Tibial artery (tissue), 4 donors: ENCODE data around the gene C20orf202.
"Not testable (repeated sequence)": the region's sequence is repeated elsewhere in the genome, so short reads cannot be mapped to it uniquely, and the experiment has no call there.

Experiments
- DNase-seq, 2 donors: peaks; one replicate each; pipeline ENCODE4 v3.0.0-alpha.2; 2019
- H3K27ac ChIP-seq, 2 donors: fragments of 200-600 bp; sonication (generic) in 1 of 2; 1 replicate in 1 of 2; 2 replicates in 1 of 2; pipeline ENCODE4 v1.5.1; 2018 to 2019; ENCODE audit warnings: mild to moderate bottlenecking in 1 of 2
- H3K27me3 ChIP-seq, 2 donors: fragments of 200-600 bp; sonication (generic) in 1 of 2; one replicate each; pipeline versions ENCODE4 v1.5.1 to v1.6.0; 2016 to 2019
- H3K36me3 ChIP-seq, 3 donors: fragments of 200-600 bp; sonication (generic) in 2 of 3; one replicate each; pipeline ENCODE4 v1.5.1; 2016 to 2019; ENCODE audit warnings: mild to moderate bottlenecking in 2 of 3
- H3K4me1 ChIP-seq, 4 donors: fragments of 200-600 bp; sonication (generic) in 2 of 4; 1 replicate in 3 of 4; 2 replicates in 1 of 4; pipeline ENCODE4 v1.5.1; 2016 to 2019
- H3K4me3 ChIP-seq, 2 donors: fragments of 200-600 bp; sonication (generic) in 1 of 2; 1 replicate in 1 of 2; 2 replicates in 1 of 2; pipeline ENCODE4 v1.5.1; 2018 to 2019; ENCODE audit warnings: mild to moderate bottlenecking in 2 of 2
- H3K9me3 ChIP-seq, 3 donors: fragments of 200-600 bp; sonication (generic) in 1 of 3; one replicate each; pipeline ENCODE4 v1.5.1; 2016 to 2019
- intact Hi-C: fragments of 100-400 bp; cut with DNase I; formaldehyde crosslinking; loops from one replicate; pipeline ENCODE4 v1.15.0; 2023; ENCODE audit warnings: low total_unique reads
- TF ChIP-seq, protein P1 (sequence below), 2 experiments: fragments of 200-600 bp in 1 of 2; fragments of 450-650 bp in 1 of 2; IDR thresholded peaks; one replicate each; pipeline ENCODE4 v1.5.1; 2017 to 2019; ENCODE audit warnings: antibody characterized with exemption in 2 of 2, mild to moderate bottlenecking in 1 of 2, moderate library complexity in 1 of 2

C20orf202 gene

DNA sequence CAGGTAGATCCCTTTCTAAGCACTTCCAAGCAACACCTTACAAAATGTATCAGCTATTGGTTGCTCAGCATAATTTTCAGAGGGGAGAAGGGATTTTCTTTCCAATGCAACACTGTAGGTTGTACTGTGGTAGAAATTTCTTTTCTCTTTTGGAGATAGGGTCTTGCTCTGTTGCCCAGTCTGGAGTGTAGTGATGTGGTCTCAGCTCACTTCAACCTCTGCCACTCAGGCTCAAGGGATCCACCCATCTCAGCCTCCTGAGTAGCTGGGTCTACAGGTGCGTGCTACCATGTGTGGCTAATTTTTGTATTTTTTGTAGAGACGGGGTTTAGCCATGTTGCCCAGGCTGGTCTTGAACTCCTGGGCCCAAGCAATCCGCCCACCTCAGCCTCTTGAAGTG lies 38.8 kb downstream of the C20orf202 start:
- TF ChIP-seq, protein P1, sequence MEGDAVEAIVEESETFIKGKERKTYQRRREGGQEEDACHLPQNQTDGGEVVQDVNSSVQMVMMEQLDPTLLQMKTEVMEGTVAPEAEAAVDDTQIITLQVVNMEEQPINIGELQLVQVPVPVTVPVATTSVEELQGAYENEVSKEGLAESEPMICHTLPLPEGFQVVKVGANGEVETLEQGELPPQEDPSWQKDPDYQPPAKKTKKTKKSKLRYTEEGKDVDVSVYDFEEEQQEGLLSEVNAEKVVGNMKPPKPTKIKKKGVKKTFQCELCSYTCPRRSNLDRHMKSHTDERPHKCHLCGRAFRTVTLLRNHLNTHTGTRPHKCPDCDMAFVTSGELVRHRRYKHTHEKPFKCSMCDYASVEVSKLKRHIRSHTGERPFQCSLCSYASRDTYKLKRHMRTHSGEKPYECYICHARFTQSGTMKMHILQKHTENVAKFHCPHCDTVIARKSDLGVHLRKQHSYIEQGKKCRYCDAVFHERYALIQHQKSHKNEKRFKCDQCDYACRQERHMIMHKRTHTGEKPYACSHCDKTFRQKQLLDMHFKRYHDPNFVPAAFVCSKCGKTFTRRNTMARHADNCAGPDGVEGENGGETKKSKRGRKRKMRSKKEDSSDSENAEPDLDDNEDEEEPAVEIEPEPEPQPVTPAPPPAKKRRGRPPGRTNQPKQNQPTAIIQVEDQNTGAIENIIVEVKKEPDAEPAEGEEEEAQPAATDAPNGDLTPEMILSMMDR (IDR thresholded peaks at IDR 0.05): no peak
- H3K36me3 ChIP-seq: no peaks in the 10 kb centered on the region

DNA sequence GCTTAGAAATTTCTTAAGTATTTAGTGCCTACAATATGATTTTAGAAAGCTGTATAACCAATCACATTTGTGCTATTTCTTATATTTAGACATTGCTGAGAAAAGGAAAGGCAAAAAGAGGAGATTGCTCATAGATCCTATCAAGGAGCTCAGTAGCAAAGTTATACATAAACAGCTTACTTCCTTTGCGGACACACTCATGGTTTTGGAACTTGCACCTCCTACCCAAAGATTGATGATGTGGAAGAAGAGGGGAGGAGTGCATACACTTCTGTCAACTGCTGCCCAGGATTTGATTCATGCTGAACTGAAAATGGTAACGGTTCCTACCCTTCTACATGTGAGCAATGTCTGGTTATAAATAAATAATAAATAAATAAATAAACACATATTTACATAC lies 39.3 kb downstream of the C20orf202 start:
- H3K4me1 ChIP-seq: no peaks in the 10 kb centered on the region
- intact Hi-C loops: no loop called here
- no peak for DNase-seq
- peaks cover 0 to 17% of the 10 kb centered on the region in 2 donors for H3K27me3 ChIP-seq
- H3K9me3 ChIP-seq: no peaks in the 10 kb centered on the region
- H3K27ac ChIP-seq: no peak overlapping the region
- TF ChIP-seq, protein P1 (IDR thresholded peaks at IDR 0.05): no peak
- no peak overlapping the region for H3K4me3 ChIP-seq
- H3K36me3 ChIP-seq: no peaks in the 10 kb centered on the region

More for the DNA sequence above, 38.8 kb downstream of the C20orf202 start:
- H3K9me3 ChIP-seq: no peaks in the 10 kb centered on the region
- H3K27ac ChIP-seq: no peak overlapping the region
- no peak for DNase-seq
- no peaks in the 10 kb centered on the region for H3K4me1 ChIP-seq
- peaks cover 0 to 17% of the 10 kb centered on the region in 2 donors for H3K27me3 ChIP-seq
- no peak overlapping the region for H3K4me3 ChIP-seq
- intact Hi-C loops: no loop called here

DNA sequence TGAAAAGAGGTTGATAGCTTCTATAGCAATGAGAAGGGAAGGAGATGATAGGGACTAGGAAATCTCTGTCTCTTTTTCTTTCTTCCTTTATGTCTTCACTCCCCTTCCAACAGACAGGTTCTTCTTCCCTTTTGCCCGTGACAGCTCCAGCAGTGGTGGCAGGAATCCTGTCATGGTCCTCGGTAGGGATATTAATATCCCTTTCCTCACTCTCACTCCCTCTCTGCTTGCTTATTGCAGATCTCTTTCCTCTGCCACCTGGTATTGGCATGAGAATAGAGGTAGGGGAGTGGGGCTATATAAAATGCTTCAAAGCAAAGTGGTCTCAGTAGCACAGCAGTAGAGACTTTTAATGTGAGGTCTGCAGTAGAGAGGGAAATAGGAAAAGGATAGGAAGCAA lies 42.3 kb downstream of the C20orf202 start:
- no peak overlapping the region for H3K27ac ChIP-seq

DNA sequence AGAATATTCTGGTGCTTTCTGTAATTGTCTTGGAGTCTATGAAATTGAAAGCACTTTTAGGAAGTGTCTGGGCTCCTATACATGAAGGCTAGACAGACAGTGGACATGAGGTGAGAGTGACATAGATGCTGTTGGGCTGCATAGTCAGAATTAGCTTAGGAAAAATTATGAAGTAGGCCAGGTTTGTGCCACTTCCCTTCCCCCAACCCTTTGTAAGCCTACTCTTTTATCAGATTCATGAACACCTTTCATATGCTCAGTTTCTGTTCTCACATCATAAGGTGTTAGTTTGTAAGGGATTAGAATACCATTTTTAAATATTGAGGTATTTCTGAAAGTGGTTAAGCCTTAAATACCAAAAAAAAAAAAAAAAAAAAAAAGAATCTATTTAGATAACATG lies 44.4 kb downstream of the C20orf202 start:
- no peaks in the 10 kb centered on the region for H3K9me3 ChIP-seq
- TF ChIP-seq, protein P1 (IDR thresholded peaks at IDR 0.05): no peak
- H3K27ac ChIP-seq: no peak overlapping the region
- H3K36me3 ChIP-seq: no peaks in the 10 kb centered on the region
- no peak overlapping the region for H3K4me3 ChIP-seq
- no peak for DNase-seq
- intact Hi-C loops: no loop called here
- no peaks in the 10 kb centered on the region for H3K27me3 ChIP-seq
- H3K4me1 ChIP-seq: no peaks in the 10 kb centered on the region

More for the DNA sequence above, 42.3 kb downstream of the C20orf202 start:
- Histone ChIP-seq H3K4me3 (no peak overlapping the region), H3K4me1 (no peaks in the 10 kb centered on the region), H3K27me3 (peaks cover 0 to 11% of the 10 kb centered on the region in 2 donors), H3K9me3 (no peaks in the 10 kb centered on the region), H3K36me3 (no peaks in the 10 kb centered on the region)
- DNase-seq: no peak
- intact Hi-C loops: no loop called here
- TF ChIP-seq, protein P1 (IDR thresholded peaks at IDR 0.05): no peak

DNA sequence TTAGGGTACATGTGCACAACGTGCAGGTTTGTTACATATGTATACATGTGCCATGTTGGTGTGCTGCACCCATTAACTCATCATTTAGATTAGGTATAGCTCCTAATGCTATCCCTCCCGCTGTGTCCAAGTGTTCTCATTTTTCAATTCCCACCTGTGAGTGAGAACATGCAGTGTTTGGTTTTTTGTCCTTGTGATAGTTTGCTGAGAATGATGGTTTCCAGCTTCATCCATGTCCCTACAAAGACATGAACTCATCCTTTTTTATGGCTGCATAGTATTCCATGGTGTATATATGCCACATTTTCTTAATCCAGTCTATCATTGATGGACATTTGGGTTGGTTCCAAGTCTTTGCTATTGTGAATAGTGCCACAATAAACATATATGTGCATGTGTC lies 47.0 kb downstream of the C20orf202 start:
- H3K27ac ChIP-seq: not testable (repeated sequence)

DNA sequence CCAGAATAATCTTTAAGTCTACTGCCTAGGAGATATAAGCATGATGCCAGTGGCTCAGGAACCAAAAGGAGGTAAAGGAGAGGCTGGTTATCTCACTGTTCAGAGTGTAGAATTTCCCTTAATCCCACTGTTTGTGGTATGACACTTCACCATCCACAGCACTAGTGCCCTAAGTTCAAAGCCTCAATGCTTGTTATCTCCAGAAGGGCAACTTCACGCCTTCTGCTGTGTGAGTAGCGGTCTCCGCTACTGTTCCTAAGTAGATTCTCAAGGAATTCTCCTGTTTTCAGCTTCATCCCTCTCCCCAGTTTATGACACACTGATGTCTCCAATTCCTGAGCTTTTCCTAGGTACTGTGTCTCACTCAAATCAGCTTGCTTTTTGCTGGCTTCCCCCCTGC lies 49.2 kb downstream of the C20orf202 start:
- TF ChIP-seq, protein P1 (IDR thresholded peaks at IDR 0.05): no peak
- peaks cover 0 to 10% of the 10 kb centered on the region in 2 donors for H3K27me3 ChIP-seq
- H3K4me1 ChIP-seq: no peaks in the 10 kb centered on the region
- H3K9me3 ChIP-seq: no peaks in the 10 kb centered on the region
- no peak for DNase-seq
- intact Hi-C loops: no loop called here
- no peaks in the 10 kb centered on the region for H3K36me3 ChIP-seq
- no peak overlapping the region for H3K4me3 ChIP-seq
- no peak overlapping the region for H3K27ac ChIP-seq

More for the DNA sequence above, 47.0 kb downstream of the C20orf202 start:
- H3K36me3 ChIP-seq, H3K9me3 ChIP-seq, H3K4me1 ChIP-seq, H3K27me3 ChIP-seq, DNase-seq, H3K4me3 ChIP-seq, intact Hi-C loops: not testable (repeated sequence)
